Natural killer cell (primary cell): ENCODE data around the gene SULT4A1. TPM values are rescaled to one million over a fixed set of nuclear protein-coding genes. Genes with fewer than 3 reads are reported as not detected.

Experiments used
- ATAC-seq, 3 donors: fragments of 150-1000 bp in 2 of 3; fragments of 200-7000 bp in 1 of 3; cut with Tn5 transposase; 1 replicate in 1 of 3; 2 replicates in 2 of 3; pipeline ENCODE4 v1.10.0; 2021; ENCODE audit warnings: mild to moderate bottlenecking in 2 of 3, moderate library complexity in 2 of 3
- DNase-seq, 2 donors: peaks; one replicate each; pipeline versions ENCODE4 v3.0.0 to v3.0.0-alpha.2; 2013 to 2021; ENCODE audit warnings: mixed read lengths in 1 of 2
- H3K27ac ChIP-seq: one replicate; pipeline ENCODE4 v1.5.1; 2013; ENCODE audit warnings: mild to moderate bottlenecking, low read length
- H3K27me3 ChIP-seq: one replicate; pipeline ENCODE4 v1.6.1; 2013; ENCODE audit warnings: low read length; ENCODE audit not compliant: control insufficient read depth, insufficient read depth
- H3K36me3 ChIP-seq: one replicate; pipeline ENCODE4 v1.6.1; 2013; ENCODE audit warnings: low read length; ENCODE audit not compliant: control insufficient read depth, insufficient read depth
- H3K4me1 ChIP-seq: one replicate; pipeline ENCODE4 v1.6.1; 2013; ENCODE audit warnings: low read length; ENCODE audit not compliant: control insufficient read depth, insufficient read depth
- H3K4me3 ChIP-seq: one replicate; pipeline ENCODE4 v1.5.1; 2013; ENCODE audit warnings: low read length
- H3K9me3 ChIP-seq: one replicate; pipeline ENCODE4 v1.6.1; 2013; ENCODE audit warnings: low read length; ENCODE audit not compliant: control insufficient read depth, insufficient read depth
- H3K27ac Mint-ChIP-seq, 2 donors: one replicate each; pipeline ENCODE4 v1.8.0; 2022; ENCODE audit warnings: mild to moderate bottlenecking in 2 of 2, mixed read lengths in 2 of 2, moderate library complexity in 1 of 2
- H3K27me3 Mint-ChIP-seq, 2 donors: one replicate each; pipeline ENCODE4 v1.8.0; 2022; ENCODE audit warnings: low read depth in 2 of 2, mixed read lengths in 2 of 2
- H3K36me3 Mint-ChIP-seq: one replicate; pipeline ENCODE4 v1.8.0; 2022; ENCODE audit warnings: mixed read lengths
- H3K4me1 Mint-ChIP-seq, 2 donors: one replicate each; pipeline ENCODE4 v1.8.0; 2022; ENCODE audit warnings: mixed read lengths in 2 of 2
- H3K4me3 Mint-ChIP-seq: one replicate; pipeline ENCODE4 v1.8.0; 2022; ENCODE audit warnings: mild to moderate bottlenecking, moderate library complexity, mixed read lengths
- H3K9me3 Mint-ChIP-seq, 2 donors: one replicate each; pipeline ENCODE4 v1.8.0; 2022; ENCODE audit warnings: mixed read lengths in 2 of 2
- CTCF ChIP-seq: fragments of 200-600 bp; IDR thresholded peaks from one replicate; pipeline ENCODE4 v1.8.0; 2022; ENCODE audit warnings: antibody characterized with exemption
- WGBS: methylation state at CpG from one replicate; pipeline ENCODE4 v1.1.7; 2013; ENCODE audit warnings: missing lambda C conversion rate; ENCODE audit not compliant: insufficient coverage; 5-methylcytosine and 5-hydroxymethylcytosine counted together
- intact Hi-C: fragments of 100-400 bp; cut with micrococcal nuclease; formaldehyde crosslinking; loops from one replicate; pipeline ENCODE4 v1.14.2; 2022
- total RNA-seq, 4 donors: library from RNA; stranded (reverse); fragments of 120-200 nt in 1 of 4; gene quantifications; one replicate each; pipeline versions ENCODE4 v1.2.3 to v1.2.4, GENCODE V29; 2013 to 2022

Gene SULT4A1
- total RNA-seq, 3 donors from 2014 or later (not counting 1 experiment from before 2014, with no cell fraction given), result not detected

GRCh38 chr22:43841742-43842141 is 20.6 kb downstream of the SULT4A1 start:
- Histone ChIP-seq H3K27me3 (no peaks in the 10 kb centered on the region), H3K27ac (no peak overlapping the region), H3K4me3 (no peak overlapping the region), H3K36me3 (no peaks in the 10 kb centered on the region), H3K4me1 (no peaks in the 10 kb centered on the region), H3K9me3 (no peaks in the 10 kb centered on the region)
- Mint-ChIP-seq H3K27ac (no peak overlapping the region), H3K9me3 (no peaks in the 10 kb centered on the region), H3K36me3 (no peaks in the 10 kb centered on the region), H3K4me1 (no peaks in the 10 kb centered on the region), H3K27me3 (no peaks in the 10 kb centered on the region), H3K4me3 (no peak overlapping the region)
- intact Hi-C loops, result no loop called here
- ATAC-seq (no peak), DNase-seq (no peak)
- 92% methylated on average over 21 of the region's 21 CpGs for WGBS
- TF ChIP-seq CTCF, result no peak

DNA sequence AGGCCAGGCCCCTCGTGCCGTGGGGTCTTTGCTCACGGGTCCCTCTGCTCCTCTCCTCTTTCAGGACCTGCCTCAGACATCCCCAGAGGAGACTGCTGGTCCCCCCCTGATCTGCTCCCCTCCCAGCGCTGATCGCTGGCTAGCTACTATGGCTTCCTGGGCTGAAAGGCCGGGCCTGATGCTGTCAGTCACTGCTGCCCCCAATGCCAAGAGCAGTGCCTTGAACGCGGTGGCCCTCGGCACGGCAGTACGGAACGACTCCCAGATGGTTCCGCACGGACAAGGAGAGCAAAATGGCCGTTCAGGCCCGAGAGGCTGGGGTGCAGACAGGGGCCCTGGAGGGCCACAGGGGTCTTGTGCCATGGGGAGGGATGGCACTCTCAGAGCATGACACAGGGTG is 21.5 kb downstream of the SULT4A1 start:
- H3K27me3 ChIP-seq, result no peaks in the 10 kb centered on the region
- DNase-seq, result no peak
- H3K4me3 ChIP-seq, result no peak overlapping the region
- TF ChIP-seq CTCF, result no peak
- intact Hi-C loops, result no loop called here
- no peaks in the 10 kb centered on the region for H3K36me3 ChIP-seq
- H3K9me3 ChIP-seq, result no peaks in the 10 kb centered on the region
- no peak overlapping the region for H3K27ac ChIP-seq
- no peaks in the 10 kb centered on the region for H3K4me1 ChIP-seq
- Mint-ChIP-seq H3K9me3 (no peaks in the 10 kb centered on the region), H3K4me3 (no peak overlapping the region), H3K36me3 (no peaks in the 10 kb centered on the region), H3K27me3 (no peaks in the 10 kb centered on the region), H3K4me1 (no peaks in the 10 kb centered on the region), H3K27ac (no peak overlapping the region)
- ATAC-seq, result no peak
- WGBS, result 87% methylated on average over 16 of the region's 16 CpGs

GRCh38 chr22:43840431-43840830 is 21.9 kb downstream of the SULT4A1 start:
- DNase-seq (no peak), ATAC-seq (no peak)
- Histone ChIP-seq H3K9me3 (no peaks in the 10 kb centered on the region), H3K27me3 (no peaks in the 10 kb centered on the region), H3K36me3 (no peaks in the 10 kb centered on the region), H3K4me3 (no peak overlapping the region), H3K27ac (no peak overlapping the region), H3K4me1 (no peaks in the 10 kb centered on the region)
- Mint-ChIP-seq H3K36me3 (no peaks in the 10 kb centered on the region), H3K27me3 (peaks cover 0 to 4% of the 10 kb centered on the region in 2 donors), H3K9me3 (no peaks in the 10 kb centered on the region), H3K27ac (no peak overlapping the region), H3K4me3 (no peak overlapping the region), H3K4me1 (no peaks in the 10 kb centered on the region)
- no peak for TF ChIP-seq CTCF
- intact Hi-C loops, result no loop called here
- WGBS, result 85% methylated on average over 13 of the region's 13 CpGs

- WGBS, result 49% methylated on average over 8 of the region's 8 CpGs
- Histone ChIP-seq H3K36me3 (no peaks in the 10 kb centered on the region), H3K9me3 (no peaks in the 10 kb centered on the region), H3K27me3 (no peaks in the 10 kb centered on the region), H3K27ac (no peak overlapping the region), H3K4me3 (no peak overlapping the region), H3K4me1 (no peaks in the 10 kb centered on the region)
- Mint-ChIP-seq H3K27me3 (peaks cover 2 to 9% of the 10 kb centered on the region in 2 donors), H3K4me3 (no peak overlapping the region), H3K9me3 (no peaks in the 10 kb centered on the region), H3K36me3 (no peaks in the 10 kb centered on the region), H3K4me1 (no peaks in the 10 kb centered on the region), H3K27ac (no peak overlapping the region)
- intact Hi-C loops, result no loop called here
- DNase-seq (no peak), ATAC-seq (no peak)
- no peak for TF ChIP-seq CTCF
These were observed 22.5 kb downstream of the SULT4A1 start for GRCh38 chr22:43839781-43840180.
